ENCODE data around the gene OLFML3. TPM values are rescaled to one million over a fixed set of nuclear protein-coding genes. Genes with fewer than 3 reads are reported as not detected.

Gene OLFML3, protein sequence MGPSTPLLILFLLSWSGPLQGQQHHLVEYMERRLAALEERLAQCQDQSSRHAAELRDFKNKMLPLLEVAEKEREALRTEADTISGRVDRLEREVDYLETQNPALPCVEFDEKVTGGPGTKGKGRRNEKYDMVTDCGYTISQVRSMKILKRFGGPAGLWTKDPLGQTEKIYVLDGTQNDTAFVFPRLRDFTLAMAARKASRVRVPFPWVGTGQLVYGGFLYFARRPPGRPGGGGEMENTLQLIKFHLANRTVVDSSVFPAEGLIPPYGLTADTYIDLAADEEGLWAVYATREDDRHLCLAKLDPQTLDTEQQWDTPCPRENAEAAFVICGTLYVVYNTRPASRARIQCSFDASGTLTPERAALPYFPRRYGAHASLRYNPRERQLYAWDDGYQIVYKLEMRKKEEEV
- 4.0 and 5.1 TPM in 2 replicates for total RNA-seq (2014; rRNA removed; shearing (Covaris generic))
- polyA plus RNA-seq (2015; cell fraction: cytosol; rRNA removed) = 1.2 and 1.5 TPM in 2 replicates
- 2.0 and 3.9 TPM in 2 replicates for polyA plus RNA-seq (2015; cell fraction: nucleus; rRNA removed)

- peak; percentile 89 for DNase-seq (ENCODE audit: low read depth)
Observed at GRCh38 chr1:113978863-113979702, at the start of gene OLFML3. Gene OLFML3 (plus strand): TSS chr1:113979474. CDS start chr1:113979517, 43 bp downstream.

DNA sequence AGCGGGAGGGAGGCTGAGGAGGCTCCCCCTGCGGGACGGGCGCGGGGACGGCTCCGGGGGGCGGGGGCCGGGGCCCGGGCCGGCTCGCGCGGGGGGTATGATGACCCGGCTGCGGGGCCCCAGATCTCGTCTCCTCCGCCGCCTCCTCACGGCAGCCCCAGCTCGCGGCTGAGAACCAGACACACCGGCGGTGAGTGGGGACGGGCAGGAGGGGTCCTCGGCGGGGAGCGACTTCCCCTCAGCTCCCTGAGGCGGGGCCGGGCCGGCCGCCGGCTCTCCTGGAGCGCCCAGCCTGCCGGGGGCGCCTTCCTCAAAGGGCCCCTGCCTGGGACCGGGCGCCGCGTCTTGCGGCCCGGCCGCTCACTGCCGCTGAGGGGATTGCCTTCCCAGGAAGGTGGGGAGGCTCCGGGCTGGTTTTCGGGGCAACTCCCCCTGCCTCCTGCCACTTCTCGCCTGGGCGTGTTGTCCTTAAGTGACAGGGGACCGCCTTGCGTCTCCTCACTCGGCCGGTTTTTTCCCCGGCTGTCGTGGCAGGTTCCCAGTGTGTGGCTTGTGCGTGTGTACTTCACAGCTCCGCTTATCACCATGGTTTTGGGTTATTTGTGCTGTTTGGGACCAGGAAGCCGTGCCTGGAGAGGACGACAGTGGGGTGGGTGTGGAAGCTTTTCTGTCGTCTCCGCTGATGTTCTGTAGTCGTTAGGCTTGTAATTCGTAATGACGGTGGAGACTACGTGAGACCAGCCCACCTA is 49.4 kb upstream of the OLFML3 start:
- peak; percentile 21 for DNase-seq (ENCODE audit: low read depth)

GRCh38 chr1:113930499-113931161 is 48.6 kb upstream of the OLFML3 start:
- DNase-seq (ENCODE audit: low read depth) = peak; percentile 65

GRCh38 chr1:113931451-113931851 is 47.8 kb upstream of the OLFML3 start:
- DNase-seq (ENCODE audit: low read depth) = peak; percentile 68

DNA sequence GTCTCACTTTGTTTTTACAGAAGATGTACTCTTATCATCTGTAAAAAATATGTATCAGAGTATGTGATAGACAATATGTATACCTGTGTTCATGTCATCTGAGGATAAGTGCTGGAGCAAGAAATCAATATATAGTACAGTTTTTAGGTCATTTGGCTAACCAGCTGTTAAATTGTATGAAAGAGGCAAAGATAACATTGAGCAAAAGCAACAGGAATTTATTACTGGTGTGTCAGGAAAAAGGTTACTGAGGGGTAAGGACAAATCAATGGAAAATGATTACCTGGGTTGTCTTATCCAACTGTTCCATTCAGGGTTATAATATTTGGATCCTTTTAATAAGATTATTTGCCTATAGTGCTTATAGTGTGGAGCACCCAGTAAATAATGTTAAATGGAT is 45.3 kb upstream of the OLFML3 start:
- DNase-seq (ENCODE audit: low read depth) = no peak

DNA sequence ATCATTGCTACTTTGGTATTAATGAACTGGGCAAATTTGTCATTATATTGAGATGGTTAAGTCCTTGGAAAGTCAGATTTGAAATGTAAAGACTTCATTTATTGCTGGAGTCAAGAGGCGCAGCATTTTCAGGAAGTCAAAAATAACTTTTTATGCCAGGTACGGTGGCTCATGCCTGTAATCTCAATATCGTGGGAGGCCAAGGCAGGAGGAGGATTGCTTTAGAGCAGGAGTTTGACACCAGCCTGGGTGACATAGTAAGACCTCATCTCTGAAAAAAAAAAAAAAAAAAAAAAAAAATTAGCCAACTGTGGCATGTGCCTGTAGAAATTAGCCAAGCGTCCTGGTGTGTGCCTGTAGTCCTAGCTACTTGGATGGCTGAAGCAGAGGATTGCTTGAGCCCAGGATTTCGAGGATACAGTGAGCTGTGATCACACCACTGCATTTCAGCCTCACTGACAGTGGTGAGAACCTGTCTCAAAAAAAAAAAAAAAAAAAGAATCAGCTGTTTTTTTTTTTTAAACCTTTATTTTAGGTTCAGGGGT is 44.7 kb upstream of the OLFML3 start:
- no peak for DNase-seq (ENCODE audit: low read depth)

DNA sequence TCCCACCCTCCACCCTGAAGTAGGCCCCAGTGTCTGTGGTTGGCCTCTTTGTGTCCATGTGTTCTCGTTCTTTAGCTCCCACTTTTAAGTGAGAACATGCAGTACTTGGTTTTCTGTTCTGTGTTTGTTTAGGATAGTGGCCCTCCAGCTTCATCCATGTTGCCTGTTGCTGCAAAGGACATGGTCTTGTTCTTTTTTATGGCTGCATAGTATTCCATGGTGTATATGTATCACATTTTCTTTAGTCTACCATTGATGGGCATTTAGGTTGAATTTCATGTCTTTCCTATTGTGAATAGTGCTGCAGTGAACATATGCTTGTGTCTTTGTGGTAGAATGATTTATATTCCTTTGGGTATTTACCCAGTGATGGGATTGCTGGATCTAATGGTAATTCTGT is 44.1 kb upstream of the OLFML3 start:
- no peak for DNase-seq (ENCODE audit: low read depth)

DNA sequence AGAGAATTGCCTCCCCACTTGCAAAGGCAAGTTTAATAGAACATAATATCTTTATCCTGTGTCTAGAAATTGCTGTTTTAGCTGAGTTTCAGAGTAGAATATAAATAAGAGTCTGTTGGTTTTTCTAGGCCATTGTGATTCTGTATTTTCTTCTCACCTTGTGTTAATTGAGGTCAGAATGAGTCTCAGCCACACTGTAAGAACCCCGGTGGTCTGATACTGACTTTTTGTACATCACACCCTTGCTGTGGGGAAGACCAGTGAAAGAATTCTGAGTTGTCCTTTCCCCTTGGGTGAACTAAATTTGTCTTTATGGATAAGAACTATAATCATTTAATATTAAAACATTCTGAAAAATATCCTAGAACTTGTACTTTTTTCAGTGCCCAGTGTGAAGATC is 43.3 kb upstream of the OLFML3 start:
- no peak for DNase-seq (ENCODE audit: low read depth)

DNA sequence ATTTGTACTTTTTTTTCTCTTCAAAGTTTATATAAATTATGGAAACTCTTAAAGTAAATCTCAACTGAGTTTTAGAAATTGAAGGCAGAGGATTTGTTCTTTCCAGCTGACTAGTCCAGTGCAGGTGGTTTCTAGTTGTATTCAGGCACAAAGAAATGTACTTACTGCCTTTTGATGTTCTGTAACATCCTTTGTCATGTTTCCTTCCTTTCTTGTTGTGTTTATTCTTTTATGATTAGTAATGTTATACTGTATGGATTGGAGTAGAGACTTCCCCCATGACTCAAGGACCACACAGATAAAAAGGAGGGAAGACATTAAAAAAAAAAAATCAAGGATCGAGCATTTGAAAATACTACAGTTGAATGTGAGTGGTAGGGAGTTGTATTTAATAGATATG is 42.1 kb upstream of the OLFML3 start:
- peak; percentile 57 for DNase-seq (ENCODE audit: low read depth)

DNA sequence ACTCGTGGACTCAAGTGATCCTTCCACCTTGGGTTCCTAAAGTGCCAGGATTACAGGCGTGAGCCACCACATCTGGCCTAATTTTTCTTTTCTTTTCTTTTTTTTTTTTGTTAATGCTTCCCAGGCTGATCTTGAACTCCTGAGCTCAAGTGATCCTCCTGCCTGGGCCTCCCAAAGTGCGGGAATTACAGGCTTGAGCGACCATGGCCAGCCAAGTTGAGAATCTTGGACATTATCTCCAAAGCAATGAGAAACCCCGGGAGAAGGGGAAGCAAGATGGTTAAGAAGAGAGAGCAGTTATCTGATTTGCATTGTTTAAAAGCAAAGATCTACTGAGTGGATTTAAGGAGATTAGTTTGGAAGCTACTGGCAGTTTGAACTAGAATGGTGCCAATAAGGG is 41.1 kb upstream of the OLFML3 start:
- DNase-seq (ENCODE audit: low read depth) = no peak

GRCh38 chr1:113940365-113941244 is 38.7 kb upstream of the OLFML3 start:
- no peak for DNase-seq (ENCODE audit: low read depth)

- no peak for DNase-seq (ENCODE audit: low read depth)
Observed at GRCh38 chr1:113941245-113941559, 38.1 kb upstream of the OLFML3 start.

- no peak for DNase-seq (ENCODE audit: low read depth)
Observed at GRCh38 chr1:113942527-113942926, 36.7 kb upstream of the OLFML3 start.

GRCh38 chr1:113943028-113943811 is 36.1 kb upstream of the OLFML3 start:
- no peak for DNase-seq (ENCODE audit: low read depth)

GRCh38 chr1:113945329-113945728 is 33.9 kb upstream of the OLFML3 start:
- no peak for DNase-seq (ENCODE audit: low read depth)

GRCh38 chr1:113946112-113946511 is 33.2 kb upstream of the OLFML3 start:
- DNase-seq (ENCODE audit: low read depth) = no peak

DNA sequence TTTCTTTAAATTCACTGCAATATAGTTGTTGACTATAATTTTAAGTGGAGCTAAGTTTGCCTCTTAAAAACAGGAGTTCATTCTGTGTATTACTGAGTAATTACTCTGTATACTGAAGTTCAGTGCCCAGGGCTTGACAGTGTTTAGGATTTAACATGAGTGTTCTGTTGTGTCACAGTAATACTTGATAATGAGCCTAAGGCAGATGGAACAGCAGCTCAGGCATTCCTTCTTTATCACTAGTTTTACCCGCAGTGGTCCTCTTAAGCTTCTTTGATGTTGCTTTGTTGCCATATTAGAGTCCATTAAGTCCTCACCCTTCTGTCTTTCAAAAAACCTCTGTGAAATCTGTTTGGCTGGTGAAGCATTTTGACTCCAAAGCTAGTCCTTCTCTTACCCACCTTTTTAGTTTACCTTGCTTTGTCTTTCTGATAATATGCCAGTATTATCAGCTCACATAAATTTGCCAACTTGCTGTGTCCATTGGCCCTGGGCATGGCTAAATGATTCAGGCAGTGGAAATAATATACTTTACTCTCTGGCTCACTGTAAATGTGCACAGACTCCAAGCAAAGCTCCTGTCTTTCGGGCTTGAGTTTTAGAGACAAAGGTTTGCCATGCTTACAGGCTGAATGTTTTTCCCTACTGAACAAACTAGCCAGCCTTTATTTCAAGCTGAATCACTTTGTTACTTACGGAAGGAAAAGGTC is 32.4 kb upstream of the OLFML3 start:
- no peak for DNase-seq (ENCODE audit: low read depth)

DNA sequence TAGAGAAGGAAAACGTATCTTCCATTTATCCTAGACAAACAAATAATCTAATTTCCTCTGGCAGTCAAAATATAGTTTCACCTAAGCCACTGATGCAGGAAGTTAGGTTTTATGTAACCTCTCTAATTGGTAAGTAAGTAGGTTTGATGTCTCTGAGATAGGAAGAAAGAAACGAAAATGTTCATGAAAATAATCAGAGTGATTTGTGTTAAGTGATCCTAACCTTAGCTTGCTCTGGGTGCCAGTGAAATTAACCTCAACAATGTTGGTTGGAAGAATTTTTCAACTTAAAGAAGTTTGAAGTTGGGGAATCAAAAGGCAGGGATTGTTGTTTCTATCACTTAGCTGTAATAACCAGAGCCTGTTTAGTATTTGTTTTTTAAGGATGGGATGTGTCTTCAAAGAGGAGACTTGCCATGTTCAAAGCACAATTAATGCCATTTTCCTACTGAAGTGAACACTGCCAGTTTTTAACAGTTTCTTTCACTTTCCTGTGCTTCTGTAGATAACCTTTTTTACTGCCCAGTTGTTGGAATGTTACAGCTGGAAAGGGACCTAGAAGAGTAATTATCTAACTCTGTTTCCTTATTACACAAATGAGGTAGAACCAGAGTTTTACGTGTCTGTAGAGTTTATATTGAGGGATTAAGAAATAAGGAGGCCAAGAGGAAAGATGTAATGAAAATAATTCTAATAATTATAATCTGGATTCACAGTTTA is 31.7 kb upstream of the OLFML3 start:
- no peak for DNase-seq (ENCODE audit: low read depth)

All from HT1080 (cell line).